Upper lobe of right lung (tissue), 1 donor: ENCODE data around the gene TMPRSS7. TPM values are rescaled to one million over a fixed set of nuclear protein-coding genes. Genes with fewer than 3 reads are reported as not detected.

Experiments
- ATAC-seq: fragments of 200-7000 bp; cut with Tn5 transposase; one replicate; pipeline ENCODE4 v1.9.1; 2020; ENCODE audit warnings: mild to moderate bottlenecking, moderate library complexity
- DNase-seq: peaks from one replicate; pipeline ENCODE4 v3.0.0-alpha.2; 2020
- H3K27ac ChIP-seq: fragments of 200-600 bp; one replicate; pipeline ENCODE4 v1.8.0; 2022
- H3K27me3 ChIP-seq: fragments of 200-600 bp; one replicate; pipeline ENCODE4 v1.8.0; 2022; ENCODE audit warnings: mild to moderate bottlenecking
- H3K36me3 ChIP-seq: fragments of 200-600 bp; one replicate; pipeline ENCODE4 v1.8.0; 2022
- H3K4me1 ChIP-seq: fragments of 200-600 bp; one replicate; pipeline ENCODE4 v1.8.0; 2022
- H3K4me3 ChIP-seq: fragments of 200-600 bp; one replicate; pipeline ENCODE4 v1.8.0; 2022; ENCODE audit warnings: mild to moderate bottlenecking
- H3K9me3 ChIP-seq: fragments of 200-600 bp; one replicate; pipeline ENCODE4 v1.8.0; 2022
- CTCF ChIP-seq: fragments of 200-600 bp; IDR thresholded peaks from one replicate; pipeline ENCODE4 v1.8.0; 2022; ENCODE audit warnings: antibody characterized with exemption
- intact Hi-C: fragments of 100-400 bp; cut with DNase I; formaldehyde crosslinking; loops from one replicate; pipeline ENCODE4 v1.11.0; 2022
- total RNA-seq: library from RNA; stranded (reverse); fragmentation: NEBNext Ultra II Directional; extraction: Animal tissue kit (Norgen Biotek cat#: 25700); gene quantifications from one replicate; pipeline ENCODE4 v1.2.1, GENCODE V29; 2021
- donor health status: DM: no; HTN: yes; CAD: no; lungs with severe emphysema.

The TMPRSS7 gene
- total RNA-seq, 1 donor from 2014 or later: 0.20 TPM

- H3K27ac ChIP-seq: peak overlapping the region; percentile 71
- peaks cover 7% of the 10 kb centered on the region for H3K27me3 ChIP-seq
- intact Hi-C loops: no loop called here
- TF ChIP-seq CTCF: no peak
- DNase-seq (peak; percentile 79), ATAC-seq (peak; percentile 97)
- H3K36me3 ChIP-seq: no peaks in the 10 kb centered on the region
- no peaks in the 10 kb centered on the region for H3K9me3 ChIP-seq
- H3K4me1 ChIP-seq: no peaks in the 10 kb centered on the region
- H3K4me3 ChIP-seq: no peak overlapping the region
Measured at GRCh38 chr3:112074616-112075497, 40.3 kb downstream of the TMPRSS7 start.

- Histone ChIP-seq H3K4me3 (no peak overlapping the region), H3K4me1 (no peaks in the 10 kb centered on the region), H3K27me3 (peaks cover 7% of the 10 kb centered on the region), H3K36me3 (no peaks in the 10 kb centered on the region), H3K27ac (no peak overlapping the region), H3K9me3 (no peaks in the 10 kb centered on the region)
- intact Hi-C loops: no loop called here
- no peak for TF ChIP-seq CTCF
- no peak for ATAC-seq
- no peak for DNase-seq
Measured at GRCh38 chr3:112078125-112079083, 43.9 kb downstream of the TMPRSS7 start.

GRCh38 chr3:112083239-112083638, 48.7 kb downstream of the TMPRSS7 start:
- no peak overlapping the region for H3K27ac ChIP-seq

GRCh38 chr3:112084980-112085705, 50.6 kb downstream of the TMPRSS7 start:
- ATAC-seq: no peak
- peaks cover 5% of the 10 kb centered on the region for H3K4me1 ChIP-seq
- no peak overlapping the region for H3K27ac ChIP-seq
- intact Hi-C loops: no loop called here
- H3K27me3 ChIP-seq: no peaks in the 10 kb centered on the region
- H3K9me3 ChIP-seq: no peaks in the 10 kb centered on the region
- H3K36me3 ChIP-seq: no peaks in the 10 kb centered on the region
- no peak overlapping the region for H3K4me3 ChIP-seq
- no peak for TF ChIP-seq CTCF
- DNase-seq: no peak

More at GRCh38 chr3:112083239-112083638, 48.7 kb downstream of the TMPRSS7 start:
- Histone ChIP-seq H3K36me3 (no peaks in the 10 kb centered on the region), H3K9me3 (no peaks in the 10 kb centered on the region), H3K27me3 (no peaks in the 10 kb centered on the region), H3K4me3 (no peak overlapping the region), H3K4me1 (peaks cover 5% of the 10 kb centered on the region)
- no peak for TF ChIP-seq CTCF
- intact Hi-C loops: no loop called here
- DNase-seq (no peak), ATAC-seq (peak; percentile 3)

GRCh38 chr3:112085735-112086075, 51.2 kb downstream of the TMPRSS7 start:
- no peak for DNase-seq
- no peak for TF ChIP-seq CTCF
- H3K9me3 ChIP-seq: no peaks in the 10 kb centered on the region
- peak overlapping the region; percentile 63 for H3K4me3 ChIP-seq
- no peaks in the 10 kb centered on the region for H3K27me3 ChIP-seq
- H3K4me1 ChIP-seq: peaks cover 9% of the 10 kb centered on the region
- intact Hi-C loops: no loop called here
- no peak for ATAC-seq
- H3K36me3 ChIP-seq: no peaks in the 10 kb centered on the region
- peak overlapping the region; percentile 76 for H3K27ac ChIP-seq
